Cerebellar nuclear complex (tissue), 1 donor: ENCODE data around the gene SLC26A9.
A peak's percentile ranks its signal among the peaks of the same experiment; 100 is the strongest.

ENCODE experiments used
- DNase-seq, 2 experiments: peaks; one replicate each; lab custom pipeline; 2025; lab: John Stamatoyannopoulos, UW

SLC26A9 gene

GRCh38 chr1:205943245-205943644 is at the start of gene SLC26A9:
Gene SLC26A9 (minus strand): TSS chr1:205943456. CDS start chr1:205935820, 7,636 bp downstream.
- no peak for DNase-seq

- no peak for DNase-seq
These were observed 49.1 kb upstream of the SLC26A9 start for GRCh38 chr1:205992218-205992882.

GRCh38 chr1:205991237-205991636 is 48.0 kb upstream of the SLC26A9 start:
- DNase-seq: no peak

- DNase-seq: no peak
These were observed 47.0 kb upstream of the SLC26A9 start for GRCh38 chr1:205990226-205990625.

- DNase-seq: no peak
These were observed 46.5 kb upstream of the SLC26A9 start for GRCh38 chr1:205989786-205990185.

- DNase-seq: no peak
These were observed 45.3 kb upstream of the SLC26A9 start for GRCh38 chr1:205988585-205988995.

GRCh38 chr1:205986861-205987260 is 43.6 kb upstream of the SLC26A9 start:
- no peak for DNase-seq

- DNase-seq: no peak
These were observed 43.0 kb upstream of the SLC26A9 start for GRCh38 chr1:205986292-205986691.

GRCh38 chr1:205985330-205986005 is 42.2 kb upstream of the SLC26A9 start:
- DNase-seq: no peak

GRCh38 chr1:205983925-205984725 is 40.9 kb upstream of the SLC26A9 start:
- DNase-seq: no peak

- no peak for DNase-seq
These were observed 38.0 kb upstream of the SLC26A9 start for GRCh38 chr1:205981257-205981656.

- no peak for DNase-seq
These were observed 37.1 kb upstream of the SLC26A9 start for GRCh38 chr1:205980237-205980870.

- no peak for DNase-seq
These were observed 36.0 kb upstream of the SLC26A9 start for GRCh38 chr1:205979301-205979700.

- DNase-seq: no peak
These were observed 35.4 kb upstream of the SLC26A9 start for GRCh38 chr1:205978676-205979075.

GRCh38 chr1:205977402-205978014 is 34.3 kb upstream of the SLC26A9 start:
- peak in 1 of 2 experiments; percentile 41 for DNase-seq

GRCh38 chr1:205976708-205977401 is 33.6 kb upstream of the SLC26A9 start:
- DNase-seq: no peak

- no peak for DNase-seq
These were observed 32.8 kb upstream of the SLC26A9 start for GRCh38 chr1:205976036-205976435.

- no peak for DNase-seq
These were observed 32.2 kb upstream of the SLC26A9 start for GRCh38 chr1:205975387-205975998.

- DNase-seq: no peak
These were observed 31.5 kb upstream of the SLC26A9 start for GRCh38 chr1:205974712-205975111.

- no peak for DNase-seq
These were observed 30.3 kb upstream of the SLC26A9 start for GRCh38 chr1:205973377-205974232.
